Measurements from ENCODE around the gene DDX24.

DNA sequence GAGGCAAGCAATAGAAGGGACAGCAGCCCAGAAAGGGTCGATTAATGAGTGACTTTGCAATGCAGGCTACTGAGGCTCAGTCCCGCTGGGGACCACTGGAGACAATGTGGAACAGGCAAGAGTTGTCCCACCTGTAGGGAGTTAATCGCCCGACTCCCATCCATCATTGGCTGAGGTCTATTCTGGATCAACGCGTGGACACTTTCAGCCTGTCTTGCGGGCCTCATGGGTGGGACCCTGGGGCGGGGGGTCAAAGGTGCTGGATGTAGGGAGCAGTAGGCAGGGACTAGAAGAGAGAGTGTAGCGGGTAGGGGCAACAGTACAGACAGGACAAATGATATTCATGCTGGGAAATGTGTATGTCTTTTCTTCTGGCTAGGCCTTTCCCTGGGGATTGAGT is 42.3 kb upstream of the DDX24 start:
- TF ChIP-seq, protein P1, sequence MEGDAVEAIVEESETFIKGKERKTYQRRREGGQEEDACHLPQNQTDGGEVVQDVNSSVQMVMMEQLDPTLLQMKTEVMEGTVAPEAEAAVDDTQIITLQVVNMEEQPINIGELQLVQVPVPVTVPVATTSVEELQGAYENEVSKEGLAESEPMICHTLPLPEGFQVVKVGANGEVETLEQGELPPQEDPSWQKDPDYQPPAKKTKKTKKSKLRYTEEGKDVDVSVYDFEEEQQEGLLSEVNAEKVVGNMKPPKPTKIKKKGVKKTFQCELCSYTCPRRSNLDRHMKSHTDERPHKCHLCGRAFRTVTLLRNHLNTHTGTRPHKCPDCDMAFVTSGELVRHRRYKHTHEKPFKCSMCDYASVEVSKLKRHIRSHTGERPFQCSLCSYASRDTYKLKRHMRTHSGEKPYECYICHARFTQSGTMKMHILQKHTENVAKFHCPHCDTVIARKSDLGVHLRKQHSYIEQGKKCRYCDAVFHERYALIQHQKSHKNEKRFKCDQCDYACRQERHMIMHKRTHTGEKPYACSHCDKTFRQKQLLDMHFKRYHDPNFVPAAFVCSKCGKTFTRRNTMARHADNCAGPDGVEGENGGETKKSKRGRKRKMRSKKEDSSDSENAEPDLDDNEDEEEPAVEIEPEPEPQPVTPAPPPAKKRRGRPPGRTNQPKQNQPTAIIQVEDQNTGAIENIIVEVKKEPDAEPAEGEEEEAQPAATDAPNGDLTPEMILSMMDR (IDR thresholded peaks at IDR 0.05), result no peak
- TF ChIP-seq POLR2AphosphoS5 (IDR thresholded peaks at IDR 0.05), result no peak
- TF ChIP-seq EP300 (IDR thresholded peaks at IDR 0.05; ENCODE audit: low read depth), result no peak
- no peak for TF ChIP-seq POLR2A (IDR thresholded peaks at IDR 0.05)

Data from transverse colon (tissue), 4 donors.